ENCODE data around the gene IPO11.
"Not testable (repeated sequence)": the region's sequence is repeated elsewhere in the genome, so short reads cannot be mapped to it uniquely, and the experiment has no call there.

IPO11 gene

GRCh38 chr5:62494772-62495171 is 82.2 kb downstream of the IPO11 start:
- H3K4me3 ChIP-seq (ENCODE audit: low read depth, low read length) = no peak overlapping the region
- TF ChIP-seq, protein P1, sequence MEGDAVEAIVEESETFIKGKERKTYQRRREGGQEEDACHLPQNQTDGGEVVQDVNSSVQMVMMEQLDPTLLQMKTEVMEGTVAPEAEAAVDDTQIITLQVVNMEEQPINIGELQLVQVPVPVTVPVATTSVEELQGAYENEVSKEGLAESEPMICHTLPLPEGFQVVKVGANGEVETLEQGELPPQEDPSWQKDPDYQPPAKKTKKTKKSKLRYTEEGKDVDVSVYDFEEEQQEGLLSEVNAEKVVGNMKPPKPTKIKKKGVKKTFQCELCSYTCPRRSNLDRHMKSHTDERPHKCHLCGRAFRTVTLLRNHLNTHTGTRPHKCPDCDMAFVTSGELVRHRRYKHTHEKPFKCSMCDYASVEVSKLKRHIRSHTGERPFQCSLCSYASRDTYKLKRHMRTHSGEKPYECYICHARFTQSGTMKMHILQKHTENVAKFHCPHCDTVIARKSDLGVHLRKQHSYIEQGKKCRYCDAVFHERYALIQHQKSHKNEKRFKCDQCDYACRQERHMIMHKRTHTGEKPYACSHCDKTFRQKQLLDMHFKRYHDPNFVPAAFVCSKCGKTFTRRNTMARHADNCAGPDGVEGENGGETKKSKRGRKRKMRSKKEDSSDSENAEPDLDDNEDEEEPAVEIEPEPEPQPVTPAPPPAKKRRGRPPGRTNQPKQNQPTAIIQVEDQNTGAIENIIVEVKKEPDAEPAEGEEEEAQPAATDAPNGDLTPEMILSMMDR (IDR thresholded peaks at IDR 0.05; ENCODE audit: borderline replicate concordance, insufficient read depth, low read depth, low read length) = no peak

GRCh38 chr5:62496876-62497275 is 84.3 kb downstream of the IPO11 start:
- H3K4me3 ChIP-seq (ENCODE audit: low read depth, low read length) = no peak overlapping the region
- TF ChIP-seq, protein P1 (IDR thresholded peaks at IDR 0.05; ENCODE audit: borderline replicate concordance, insufficient read depth, low read depth, low read length) = no peak

GRCh38 chr5:62498961-62499360 is 86.4 kb downstream of the IPO11 start:
- no peak overlapping the region for H3K4me3 ChIP-seq (ENCODE audit: low read depth, low read length)
- TF ChIP-seq, protein P1 (IDR thresholded peaks at IDR 0.05; ENCODE audit: borderline replicate concordance, insufficient read depth, low read depth, low read length) = no peak

GRCh38 chr5:62499756-62500155 is 87.2 kb downstream of the IPO11 start:
- TF ChIP-seq, protein P1 (IDR thresholded peaks at IDR 0.05; ENCODE audit: borderline replicate concordance, insufficient read depth, low read depth, low read length) = no peak
- no peak overlapping the region for H3K4me3 ChIP-seq (ENCODE audit: low read depth, low read length)

- no peak overlapping the region for H3K4me3 ChIP-seq (ENCODE audit: low read depth, low read length)
- TF ChIP-seq, protein P1 (IDR thresholded peaks at IDR 0.05; ENCODE audit: borderline replicate concordance, insufficient read depth, low read depth, low read length) = no peak
These were observed 90.0 kb downstream of the IPO11 start for GRCh38 chr5:62502456-62503101.

- H3K4me3 ChIP-seq (ENCODE audit: low read depth, low read length) = no peak overlapping the region
- TF ChIP-seq, protein P1 (IDR thresholded peaks at IDR 0.05; ENCODE audit: borderline replicate concordance, insufficient read depth, low read depth, low read length) = no peak
These were observed 91.6 kb downstream of the IPO11 start for GRCh38 chr5:62504129-62504528.

GRCh38 chr5:62506659-62507460 is 94.3 kb downstream of the IPO11 start:
- H3K4me3 ChIP-seq (ENCODE audit: low read depth, low read length) = no peak overlapping the region

GRCh38 chr5:62508760-62509159 is 96.2 kb downstream of the IPO11 start:
- H3K4me3 ChIP-seq (ENCODE audit: low read depth, low read length) = not testable (repeated sequence)

More at GRCh38 chr5:62506659-62507460, 94.3 kb downstream of the IPO11 start:
- TF ChIP-seq, protein P1 (IDR thresholded peaks at IDR 0.05; ENCODE audit: borderline replicate concordance, insufficient read depth, low read depth, low read length) = no peak

Data from GM12875 (cell line).